Smooth muscle cell (in vitro differentiated cells): ENCODE measurements around the gene COL6A5. TPM values are rescaled to one million over a fixed set of nuclear protein-coding genes. Genes with fewer than 3 reads are reported as not detected.

Experiments
- DNase-seq: peaks from one replicate; lab custom pipeline; 2025; ENCODE audit not compliant: unreplicated experiment; lab: John Stamatoyannopoulos, UW
- H2AFZ ChIP-seq: fragments of 200-600 bp; sonication (generic); 2 replicates; pipeline ENCODE4 v1.6.0; 2016; ENCODE audit warnings: antibody characterized with exemption, low read depth, mild to moderate bottlenecking
- H3F3A ChIP-seq: fragments of 200-600 bp; sonication (generic); 2 replicates; pipeline ENCODE4 v1.6.0; 2017; ENCODE audit warnings: antibody characterized with exemption, low read depth
- H3K27ac ChIP-seq: fragments of 200-600 bp; sonication (generic); 2 replicates; pipeline ENCODE4 v1.5.1; 2016; ENCODE audit warnings: low read depth, mild to moderate bottlenecking
- H3K27me3 ChIP-seq: fragments of 200-600 bp; sonication (generic); 2 replicates; pipeline ENCODE4 v1.6.1; 2016; ENCODE audit warnings: low read depth, mild to moderate bottlenecking
- H3K36me3 ChIP-seq: fragments of 200-600 bp; sonication (generic); 2 replicates; pipeline ENCODE4 v1.5.1; 2016; ENCODE audit warnings: low read depth
- H3K4me1 ChIP-seq: fragments of 200-600 bp; sonication (generic); 2 replicates; pipeline ENCODE4 v1.5.1; 2016; ENCODE audit warnings: low read depth
- H3K4me2 ChIP-seq: fragments of 200-600 bp; sonication (generic); 2 replicates; pipeline ENCODE4 v1.6.0; 2016; ENCODE audit warnings: mild to moderate bottlenecking
- H3K4me3 ChIP-seq: fragments of 200-600 bp; sonication (generic); 2 replicates; pipeline ENCODE4 v1.5.1; 2016; ENCODE audit warnings: mild to moderate bottlenecking
- H3K79me2 ChIP-seq: fragments of 200-600 bp; sonication (generic); 2 replicates; pipeline ENCODE4 v1.6.0; 2016; ENCODE audit warnings: low read depth, mild to moderate bottlenecking
- H3K9ac ChIP-seq: fragments of 200-600 bp; sonication (generic); 2 replicates; pipeline ENCODE4 v1.6.0; 2016; ENCODE audit warnings: low read depth
- H3K9me3 ChIP-seq: fragments of 200-600 bp; sonication (generic); replicated peaks from 2 replicates; pipeline ENCODE4 v1.5.1; 2016; ENCODE audit warnings: low read depth
- H4K20me1 ChIP-seq: fragments of 200-600 bp; sonication (generic); 2 replicates; pipeline ENCODE4 v1.6.0; 2016; ENCODE audit warnings: low read depth
- WGBS: methylation state at CpG from one replicate; pipeline ENCODE4 v1.1.7; 2016; ENCODE audit warnings: low lambda C conversion rate; 5-methylcytosine and 5-hydroxymethylcytosine counted together
- polyA plus RNA-seq: library from polyadenylated mRNA; unstranded; fragments of >200 nt; fragmentation: Nextera tagmentation; extraction: Ambion mirVana; gene quantifications from 2 replicates; pipeline ENCODE4 v1.2.1, GENCODE V29; 2016
- total RNA-seq: library from RNA; depleted of rRNA; stranded (reverse); fragments of >200 nt; gene quantifications from 2 replicates; pipeline ENCODE4 v1.2.3, GENCODE V29; 2014
- TF ChIP-seq, protein P1 (sequence below): fragments of 200-600 bp; sonication (generic); IDR thresholded peaks from 2 replicates; pipeline ENCODE4 v1.5.1; 2017; ENCODE audit warnings: borderline replicate concordance, mild to moderate bottlenecking, antibody characterized with exemption; ENCODE audit not compliant: insufficient read depth, poor library complexity, severe bottlenecking

The COL6A5 gene
- total and polyA plus RNA-seq, 2 experiments from 2014 or later = 1.2 TPM; not detected in 1

- Histone ChIP-seq H3K4me3 (no peak overlapping the region), H3K27me3 (no peaks in the 10 kb centered on the region), H3K4me2 (peak overlapping the region; percentile 46), H2AFZ (no peak overlapping the region), H3K9ac (no peak overlapping the region), H3K79me2 (no peaks in the 10 kb centered on the region), H3F3A (peaks cover 8% of the 10 kb centered on the region), H3K27ac (peak overlapping the region; percentile 37), H3K4me1 (peaks cover 14% of the 10 kb centered on the region), H3K36me3 (no peaks in the 10 kb centered on the region), H4K20me1 (no peaks in the 10 kb centered on the region), H3K9me3 (no peaks in the 10 kb centered on the region)
- TF ChIP-seq, protein P1, sequence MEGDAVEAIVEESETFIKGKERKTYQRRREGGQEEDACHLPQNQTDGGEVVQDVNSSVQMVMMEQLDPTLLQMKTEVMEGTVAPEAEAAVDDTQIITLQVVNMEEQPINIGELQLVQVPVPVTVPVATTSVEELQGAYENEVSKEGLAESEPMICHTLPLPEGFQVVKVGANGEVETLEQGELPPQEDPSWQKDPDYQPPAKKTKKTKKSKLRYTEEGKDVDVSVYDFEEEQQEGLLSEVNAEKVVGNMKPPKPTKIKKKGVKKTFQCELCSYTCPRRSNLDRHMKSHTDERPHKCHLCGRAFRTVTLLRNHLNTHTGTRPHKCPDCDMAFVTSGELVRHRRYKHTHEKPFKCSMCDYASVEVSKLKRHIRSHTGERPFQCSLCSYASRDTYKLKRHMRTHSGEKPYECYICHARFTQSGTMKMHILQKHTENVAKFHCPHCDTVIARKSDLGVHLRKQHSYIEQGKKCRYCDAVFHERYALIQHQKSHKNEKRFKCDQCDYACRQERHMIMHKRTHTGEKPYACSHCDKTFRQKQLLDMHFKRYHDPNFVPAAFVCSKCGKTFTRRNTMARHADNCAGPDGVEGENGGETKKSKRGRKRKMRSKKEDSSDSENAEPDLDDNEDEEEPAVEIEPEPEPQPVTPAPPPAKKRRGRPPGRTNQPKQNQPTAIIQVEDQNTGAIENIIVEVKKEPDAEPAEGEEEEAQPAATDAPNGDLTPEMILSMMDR = no peak
- no peak for DNase-seq
- WGBS = 16% methylated on average over 1 of the region's 1 CpG
Observed at GRCh38 chr3:130488288-130488687, 142.8 kb downstream of the COL6A5 start.

- Histone ChIP-seq H3K27me3 (no peaks in the 10 kb centered on the region), H3K79me2 (no peaks in the 10 kb centered on the region), H3K36me3 (no peaks in the 10 kb centered on the region), H3K27ac (peak overlapping the region; percentile 37), H3K4me1 (peaks cover 14% of the 10 kb centered on the region), H4K20me1 (no peaks in the 10 kb centered on the region), H3K4me3 (no peak overlapping the region), H3K9ac (no peak overlapping the region), H2AFZ (no peak overlapping the region), H3K9me3 (no peaks in the 10 kb centered on the region), H3F3A (peaks cover 8% of the 10 kb centered on the region), H3K4me2 (peak overlapping the region; percentile 46)
- DNase-seq = no peak
- TF ChIP-seq, protein P1 = no peak
- 89% methylated on average over 2 of the region's 2 CpGs for WGBS
Observed at GRCh38 chr3:130488769-130489450, 143.4 kb downstream of the COL6A5 start.

DNA sequence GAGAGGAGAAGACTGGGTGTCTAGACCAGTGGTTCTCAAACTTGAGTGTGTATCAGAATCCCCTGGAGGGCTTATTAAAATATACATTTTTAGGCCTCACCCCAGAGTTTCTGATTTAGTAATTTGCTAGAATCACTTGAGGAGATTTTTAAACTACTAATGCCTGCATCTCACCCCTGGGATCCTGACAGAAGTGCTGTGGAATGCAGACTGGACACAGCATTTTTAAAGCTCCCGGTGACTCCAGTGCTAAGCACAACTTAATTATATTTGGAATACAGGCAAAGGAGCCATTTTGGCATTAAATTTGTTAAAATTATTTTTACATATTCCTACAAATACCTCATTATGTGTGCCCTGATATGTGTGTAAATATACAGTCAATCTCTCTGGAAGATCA, 144.8 kb downstream of the COL6A5 start:
- no peak for DNase-seq
- no peak overlapping the region for H2AFZ ChIP-seq
- H3K4me1 ChIP-seq = peaks cover 14% of the 10 kb centered on the region
- peaks cover 8% of the 10 kb centered on the region for H3F3A ChIP-seq
- H4K20me1 ChIP-seq = no peaks in the 10 kb centered on the region
- WGBS = 0% methylated on average over 1 of the region's 1 CpG
- H3K4me3 ChIP-seq = no peak overlapping the region
- no peaks in the 10 kb centered on the region for H3K9me3 ChIP-seq
- no peaks in the 10 kb centered on the region for H3K27me3 ChIP-seq
- peak overlapping the region; percentile 47 for H3K27ac ChIP-seq
- no peaks in the 10 kb centered on the region for H3K36me3 ChIP-seq
- no peaks in the 10 kb centered on the region for H3K79me2 ChIP-seq
- peak overlapping the region; percentile 1 for H3K4me2 ChIP-seq
- TF ChIP-seq, protein P1 = no peak
- H3K9ac ChIP-seq = no peak overlapping the region

DNA sequence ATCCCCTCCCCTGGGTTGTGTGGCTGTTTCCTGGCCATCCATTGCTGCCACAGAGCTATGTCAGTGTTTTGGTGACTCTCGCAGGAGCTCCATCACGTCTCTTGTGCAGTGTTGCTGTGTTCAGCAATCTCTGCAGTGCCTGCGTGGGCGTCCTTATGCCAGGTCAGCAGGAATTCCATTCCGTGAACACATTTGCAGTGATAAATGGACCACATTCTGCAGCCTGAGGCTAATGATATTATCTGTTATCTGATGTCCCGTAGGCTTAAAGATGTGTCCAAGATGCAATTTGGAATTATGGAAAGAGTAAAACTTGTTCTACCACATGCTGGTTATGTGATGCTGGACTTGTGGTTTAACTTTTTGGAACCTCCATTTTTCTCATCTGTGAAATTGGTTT, 146.0 kb downstream of the COL6A5 start:
- Histone ChIP-seq H3K36me3 (no peaks in the 10 kb centered on the region), H3K4me2 (no peak overlapping the region), H3K4me1 (peaks cover 14% of the 10 kb centered on the region), H3K79me2 (no peaks in the 10 kb centered on the region), H3K9me3 (no peaks in the 10 kb centered on the region), H3K27me3 (no peaks in the 10 kb centered on the region), H2AFZ (no peak overlapping the region), H4K20me1 (no peaks in the 10 kb centered on the region), H3F3A (peaks cover 8% of the 10 kb centered on the region), H3K9ac (no peak overlapping the region), H3K4me3 (no peak overlapping the region), H3K27ac (peak overlapping the region; percentile 47)
- TF ChIP-seq, protein P1 = no peak
- no peak for DNase-seq
- WGBS = 36% methylated on average over 6 of the region's 6 CpGs
